Iris pigment epithelial cell (primary cell): ENCODE results near the gene HMGB2.

Source experiments
- DNase-seq: peaks from one replicate; pipeline ENCODE4 v3.0.0-alpha.2; 2011; ENCODE audit warnings: low read depth

The HMGB2 gene

GRCh38 chr4:173334085-173334890, at the start of gene HMGB2:
TSS of gene HMGB2 (minus strand) at chr4:173334358. CDS start at chr4:173333649, 709 bp downstream.
- DNase-seq: peak; percentile 100

- DNase-seq: no peak
Measured at GRCh38 chr4:173382349-173382748, 48.2 kb upstream of the HMGB2 start.

- no peak for DNase-seq
Measured at GRCh38 chr4:173381610-173382009, 47.5 kb upstream of the HMGB2 start.

DNA sequence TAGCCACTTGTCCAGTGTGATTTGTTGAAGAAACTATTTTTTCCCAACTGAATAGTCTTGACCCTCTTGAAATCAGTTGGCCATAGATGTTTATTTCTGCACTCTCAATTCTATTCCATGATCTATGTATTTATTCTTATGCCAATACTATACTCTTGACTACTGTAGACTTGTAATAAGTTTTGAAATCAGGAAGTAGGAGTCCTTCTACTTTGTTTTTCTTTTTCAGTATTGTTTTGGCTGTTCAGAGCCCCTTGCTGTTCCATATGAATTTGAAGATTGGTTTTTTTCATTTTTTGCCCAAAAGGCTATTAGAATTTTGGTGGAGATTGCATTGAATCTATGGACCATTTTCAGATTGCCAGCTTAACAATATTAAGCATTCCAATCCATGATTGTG, 46.8 kb upstream of the HMGB2 start:
- DNase-seq: no peak

GRCh38 chr4:173379929-173380328, 45.8 kb upstream of the HMGB2 start:
- no peak for DNase-seq

- DNase-seq: no peak
Measured at GRCh38 chr4:173374588-173374987, 40.4 kb upstream of the HMGB2 start.

GRCh38 chr4:173371292-173372192, 37.4 kb upstream of the HMGB2 start:
- peak; percentile 77 for DNase-seq

GRCh38 chr4:173370477-173371291, 36.5 kb upstream of the HMGB2 start, which contains the start of gene SAP30:
TSS of gene SAP30 (plus strand) at chr4:173370954. CDS start at chr4:173371183, 229 bp downstream.
- DNase-seq: peak; percentile 99

DNA sequence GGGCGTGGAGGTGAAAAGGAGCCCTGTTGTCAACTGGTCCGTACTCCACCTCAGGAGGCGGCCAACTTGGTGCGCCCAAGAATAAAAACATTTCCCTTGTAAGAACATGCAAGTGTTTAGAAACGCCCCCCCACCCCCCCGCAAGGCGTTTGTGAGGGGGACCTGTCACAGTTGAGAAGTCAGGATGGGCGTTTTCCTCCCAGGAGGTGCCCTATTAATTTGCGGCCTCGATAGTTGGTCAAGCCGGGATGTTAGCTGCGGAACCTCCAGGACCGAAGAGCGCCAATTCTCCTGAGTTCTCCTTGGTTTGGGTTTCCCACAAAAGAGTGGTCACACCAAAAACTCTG, 35.9 kb upstream of the HMGB2 start:
- no peak for DNase-seq

DNA sequence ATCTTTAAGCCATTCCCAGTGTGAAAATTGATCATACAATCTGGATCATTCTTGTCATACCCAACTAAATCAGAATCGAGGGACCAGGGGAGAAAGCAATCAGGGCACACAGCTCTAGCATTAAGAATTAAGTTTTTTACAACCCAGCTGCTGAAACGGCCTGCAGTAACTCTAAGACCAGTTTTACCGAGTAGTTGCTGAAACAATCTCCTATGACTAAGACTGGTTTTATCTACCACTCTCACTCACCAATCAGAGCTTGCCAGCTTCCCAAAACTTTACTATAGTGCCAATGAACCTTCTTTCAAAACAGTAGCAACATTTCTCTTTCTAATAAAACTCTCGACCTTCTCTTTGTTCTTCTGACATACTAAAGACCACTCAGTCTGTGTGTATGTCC, 33.8 kb upstream of the HMGB2 start:
- DNase-seq: peak; percentile 20

GRCh38 chr4:173367285-173367684, 33.1 kb upstream of the HMGB2 start:
- DNase-seq: peak; percentile 42

DNA sequence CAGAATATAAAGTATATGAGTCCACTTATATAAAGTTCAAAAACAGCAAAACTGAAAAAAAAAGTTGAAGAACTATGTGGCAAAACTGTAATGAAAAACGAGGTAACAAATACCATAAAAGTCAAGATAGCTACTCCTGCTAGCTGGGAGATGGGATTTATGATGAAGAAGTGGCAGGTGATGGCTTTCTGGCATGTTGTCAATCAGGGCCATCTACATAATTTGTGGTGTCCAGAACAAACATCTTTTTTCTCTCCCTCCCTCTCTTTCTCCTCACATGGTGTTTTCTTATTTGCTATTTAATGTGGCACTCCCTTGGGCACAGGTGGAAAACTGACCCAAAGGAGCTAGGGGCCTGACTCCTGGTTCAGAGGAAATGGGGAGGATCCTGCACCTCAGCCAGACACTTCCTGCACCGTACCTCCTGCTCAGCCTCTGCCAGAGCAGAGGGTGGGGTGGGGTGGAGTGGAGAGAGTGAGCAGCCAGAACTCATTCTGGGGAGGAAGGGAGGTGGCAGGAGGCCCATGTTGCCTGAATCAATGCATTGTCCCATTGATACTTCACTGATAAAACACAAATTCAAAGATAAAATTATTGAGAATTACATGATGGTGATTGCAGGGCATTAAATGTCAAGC, 31.3 kb upstream of the HMGB2 start:
- DNase-seq: no peak

DNA sequence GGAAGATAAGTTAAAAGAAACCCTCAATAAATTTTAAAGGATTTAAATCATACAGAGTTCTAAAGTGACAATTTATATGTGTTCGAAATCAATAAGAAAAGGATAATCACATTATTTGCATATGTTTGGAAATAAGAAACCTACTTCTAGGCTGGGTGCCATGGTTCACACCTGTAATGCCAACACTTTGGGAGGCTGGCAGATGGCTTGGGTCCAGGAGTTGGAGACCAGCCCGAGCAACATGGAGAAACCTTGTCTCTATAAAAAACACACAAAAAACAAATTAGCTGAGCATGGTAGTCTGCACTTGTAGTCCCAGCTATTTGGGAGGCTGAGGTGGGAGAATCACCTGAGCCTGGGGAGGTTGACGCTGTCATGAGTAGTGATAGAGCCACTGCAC, 28.5 kb upstream of the HMGB2 start:
- no peak for DNase-seq

- DNase-seq: no peak
Measured at GRCh38 chr4:173360587-173361221, 26.5 kb upstream of the HMGB2 start.

DNA sequence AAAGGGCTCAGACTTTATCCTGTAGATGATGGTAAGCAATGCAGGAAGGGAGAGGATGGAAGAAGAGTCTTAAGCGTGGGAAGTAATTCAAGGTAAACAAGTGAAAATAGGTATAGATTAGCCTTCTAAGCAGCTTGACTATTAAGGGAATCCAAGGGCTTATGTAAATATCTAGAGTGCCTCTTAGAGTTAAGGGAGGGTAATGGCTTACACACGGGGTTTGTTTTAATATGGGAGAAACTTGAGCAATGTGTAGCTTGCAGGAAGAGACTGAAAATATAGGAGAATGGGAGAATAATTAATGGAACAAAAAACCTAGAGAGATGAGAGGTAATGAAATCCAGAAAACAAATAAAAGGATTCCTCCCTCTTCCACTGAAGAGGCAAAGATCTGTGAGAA, 23.8 kb upstream of the HMGB2 start:
- no peak for DNase-seq

GRCh38 chr4:173347467-173347866, 13.3 kb upstream of the HMGB2 start:
- DNase-seq: no peak

- peak; percentile 41 for DNase-seq
Measured at GRCh38 chr4:173346074-173346473, 11.9 kb upstream of the HMGB2 start.

DNA sequence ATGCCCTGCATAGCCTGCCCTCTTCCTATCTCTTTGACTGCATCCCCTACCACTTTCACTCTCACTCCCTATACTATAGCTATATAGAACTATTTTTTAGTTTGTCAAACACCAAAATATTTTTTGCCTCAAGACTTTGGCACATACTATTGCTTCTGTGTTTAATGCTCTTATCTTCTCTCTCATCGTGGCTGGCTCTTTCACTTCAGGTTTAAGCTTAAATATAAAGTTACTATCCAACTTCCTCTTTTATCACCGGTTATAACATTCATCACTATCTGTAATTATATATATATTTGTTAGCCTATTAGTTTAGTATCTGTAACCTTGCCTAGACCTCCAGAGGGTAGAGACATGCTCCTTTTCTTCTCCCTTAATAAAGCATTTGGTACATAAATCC, 11.5 kb upstream of the HMGB2 start:
- DNase-seq: no peak

- DNase-seq: no peak
Measured at GRCh38 chr4:173343832-173344397, 9.8 kb upstream of the HMGB2 start.

DNA sequence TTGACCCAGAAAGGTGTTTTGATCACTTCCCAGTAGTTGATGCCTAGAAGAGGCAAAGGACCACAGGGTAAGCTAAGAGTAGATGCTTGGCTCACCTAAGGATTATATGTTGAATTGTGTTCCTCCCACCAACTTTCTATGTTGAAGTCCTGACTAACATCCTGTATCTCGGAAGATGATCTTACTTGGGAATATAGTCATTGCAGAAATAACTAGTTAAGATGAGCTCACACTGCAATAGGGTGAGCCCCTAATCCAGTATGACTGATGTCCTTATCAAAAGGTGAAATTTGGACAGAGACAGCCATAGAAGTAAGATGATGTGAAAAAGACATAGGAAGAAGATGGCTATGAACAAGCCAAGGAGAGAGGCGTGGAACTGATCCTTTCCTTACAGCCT, 3.3 kb upstream of the HMGB2 start:
- no peak for DNase-seq
